Stimulated activated CD4-positive, alpha-beta T cell treated with anti-CD3 and anti-CD28 coated beads, Interleukin-12 subunit alpha, Interleukin-12 subunit beta, amount 100 ng/mL, for 4 hours (primary cell): ENCODE results near the gene SMARCC1.
"Not testable (repeated sequence)": the region's sequence is repeated elsewhere in the genome, so short reads cannot be mapped to it uniquely, and the experiment has no call there.

Source experiments
- DNase-seq: peaks from one replicate; pipeline ENCODE4 v3.0.0-alpha.2; 2020

The SMARCC1 gene

DNA sequence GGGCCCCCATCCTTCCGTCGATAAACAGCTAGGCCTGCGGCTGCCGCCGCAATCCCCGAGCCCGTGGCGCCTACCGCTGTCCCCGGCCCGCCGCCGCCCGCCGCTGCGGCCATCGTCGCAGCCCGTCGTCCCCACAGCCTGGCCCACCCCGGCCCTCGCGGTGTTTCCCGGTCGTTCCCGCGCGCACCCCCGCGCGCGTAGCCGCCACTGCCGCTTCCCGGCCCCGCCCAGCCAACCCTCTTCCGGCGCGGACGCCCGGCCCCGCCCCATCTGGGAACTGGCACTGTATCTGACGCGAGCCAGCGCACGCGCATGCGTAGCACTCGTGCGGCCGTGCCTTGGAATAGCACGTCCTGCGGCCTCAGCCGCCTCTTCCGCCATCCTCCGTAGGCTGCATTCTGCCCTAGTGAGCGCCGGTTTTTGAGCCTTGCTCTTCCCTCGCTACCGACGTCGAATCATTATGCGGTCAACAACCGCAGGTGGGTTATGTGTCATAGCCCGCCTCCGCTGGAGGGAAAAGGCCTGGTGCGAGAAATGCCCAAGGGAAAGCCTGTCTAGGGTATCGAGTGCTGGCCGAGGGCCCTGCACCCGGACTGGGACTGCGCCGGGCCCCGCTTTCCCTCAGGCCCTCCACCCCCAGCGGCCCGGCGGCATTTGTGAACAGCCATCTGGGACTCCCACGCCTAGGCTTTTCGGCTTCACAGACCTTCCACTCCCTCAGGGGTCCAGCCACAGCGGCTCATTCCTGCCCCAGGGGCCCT lies at the start of gene SMARCC1:
TSS of gene SMARCC1 (minus strand) at position 209 of the 761 bp plus-strand sequence. CDS start at position 113, 96 bp downstream.
- DNase-seq = peak; percentile 96

DNA sequence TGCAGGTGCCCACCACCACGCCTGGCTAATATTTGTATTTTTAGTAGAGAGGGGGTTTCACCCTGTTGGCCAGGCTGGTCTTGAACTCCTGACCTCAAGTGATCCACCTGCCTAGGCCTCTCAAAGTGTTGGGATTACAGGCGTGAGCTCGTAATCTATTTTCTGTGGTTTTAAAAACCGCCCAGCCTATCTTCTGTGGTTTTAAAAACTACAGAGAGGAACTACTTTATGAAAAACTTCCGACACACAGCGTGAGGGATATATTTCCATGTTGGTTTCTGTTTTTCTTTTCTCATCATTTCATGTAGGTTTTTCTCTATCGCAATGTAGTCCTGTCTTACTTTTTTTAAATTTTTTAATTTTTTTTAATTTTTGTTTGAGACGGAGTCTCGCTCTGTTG lies 47.8 kb upstream of the SMARCC1 start:
- DNase-seq = not testable (repeated sequence)

DNA sequence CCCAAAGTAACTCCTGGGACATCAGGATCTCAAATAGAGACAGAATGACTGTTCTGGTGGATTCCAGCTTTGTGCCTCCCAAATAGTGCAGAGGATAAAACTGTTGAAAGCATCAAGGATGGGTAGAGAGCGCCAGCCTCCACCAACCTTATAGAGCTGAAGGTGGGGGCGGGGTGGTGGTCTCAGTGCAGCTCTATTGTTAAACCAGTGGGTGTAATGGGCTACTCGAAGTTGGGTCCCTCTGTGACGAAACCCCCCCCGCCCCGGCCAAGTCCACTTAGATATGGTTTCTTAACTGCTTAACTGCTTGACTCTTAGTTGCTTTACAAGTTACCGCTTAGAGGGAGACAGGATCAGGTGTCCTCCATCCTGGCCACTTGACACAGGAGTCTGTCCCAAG lies 43.9 kb upstream of the SMARCC1 start:
- no peak for DNase-seq

DNA sequence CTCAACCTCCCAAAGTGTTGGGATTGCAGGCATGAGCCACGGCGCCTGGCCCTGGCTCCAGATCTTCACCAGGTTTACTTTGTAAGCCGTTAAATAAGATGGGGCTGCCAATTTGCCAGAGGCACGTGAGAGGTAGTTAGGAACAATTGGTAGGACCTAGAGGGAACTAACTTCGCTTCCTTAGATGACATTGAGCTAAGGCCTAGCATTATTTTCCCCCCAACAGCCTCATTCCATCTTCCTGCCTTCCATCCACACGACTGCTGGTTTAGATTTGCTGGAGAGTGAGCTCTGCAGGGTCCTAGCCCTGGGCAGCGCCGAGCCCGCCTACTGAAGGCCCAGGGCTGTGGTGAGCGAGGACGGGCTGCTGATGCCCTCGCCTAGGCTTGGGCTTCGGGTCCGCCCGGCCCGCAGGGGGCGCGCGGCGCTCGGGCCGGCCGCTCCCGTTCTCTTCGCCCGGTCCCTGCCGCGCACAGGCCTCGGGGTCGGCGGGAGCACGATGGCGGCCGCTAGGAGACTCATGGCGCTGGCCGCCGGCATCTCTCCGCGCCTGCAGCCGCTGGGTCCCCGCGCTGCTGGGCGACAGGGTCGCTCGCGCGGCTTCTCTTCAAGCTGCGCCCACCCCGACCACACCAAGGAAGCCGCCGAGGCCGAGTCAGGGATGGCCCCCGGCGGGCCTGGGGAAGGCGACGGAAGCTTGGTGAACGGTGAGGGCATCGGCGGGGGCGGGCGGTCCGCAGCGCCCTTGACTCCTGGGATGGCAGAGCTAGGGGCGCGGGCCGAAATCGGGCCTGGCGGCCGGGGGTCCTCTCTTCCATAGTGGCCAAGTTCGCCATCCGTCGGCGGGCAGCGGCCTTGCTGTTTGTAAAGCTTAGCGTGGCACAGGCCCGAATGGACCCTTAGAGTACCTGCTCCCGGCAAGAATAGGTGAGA lies 43.1 kb upstream of the SMARCC1 start:
- peak; percentile 74 for DNase-seq

DNA sequence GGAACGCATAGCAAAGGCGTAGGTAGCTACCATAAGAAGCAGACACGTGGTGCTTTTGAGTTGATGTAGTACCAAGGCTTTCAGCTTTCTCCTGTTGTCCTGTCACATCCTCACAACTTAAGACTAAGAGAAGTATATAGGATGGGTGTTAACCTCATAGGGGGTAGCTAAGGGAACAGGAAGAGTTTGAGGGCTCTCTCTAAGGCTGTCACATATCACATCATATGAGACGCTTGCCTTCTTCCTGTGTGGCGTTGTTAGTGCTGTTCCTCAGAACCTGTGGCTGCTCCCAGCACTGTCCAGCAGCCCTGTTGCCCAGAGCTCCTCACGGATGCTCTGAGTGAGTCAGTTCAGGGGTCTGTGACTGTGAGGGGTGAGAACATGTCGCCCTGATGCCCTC lies 35.9 kb upstream of the SMARCC1 start:
- no peak for DNase-seq

DNA sequence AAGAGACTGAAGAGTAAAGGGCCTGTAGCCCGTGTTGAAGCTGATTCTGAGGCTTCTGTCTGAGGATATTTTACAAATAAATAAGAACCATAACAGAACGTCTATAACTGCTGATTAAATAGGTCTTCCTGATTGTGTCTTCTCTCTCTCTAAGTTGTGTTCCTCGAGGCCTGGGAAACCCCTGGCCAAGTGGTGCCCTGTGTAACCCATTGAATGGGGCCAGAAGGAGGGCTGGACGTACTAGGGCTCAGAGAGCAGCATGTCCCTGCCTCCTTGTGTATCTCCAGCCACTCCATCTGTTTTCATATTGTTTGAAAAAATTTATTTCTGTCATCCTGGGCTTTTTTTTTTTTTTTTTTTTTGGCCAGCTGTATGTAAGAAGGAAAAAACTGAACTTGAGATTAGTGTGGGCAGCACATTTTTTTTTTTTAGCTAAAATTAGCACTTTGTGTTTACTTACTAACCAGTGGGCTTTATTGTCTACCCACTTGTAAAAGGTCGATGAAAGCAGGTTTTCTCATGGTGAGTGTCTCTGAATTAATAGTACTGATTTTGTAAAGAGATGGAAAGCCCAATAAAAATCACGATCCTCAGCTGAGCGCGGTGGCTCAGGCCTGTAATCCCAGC lies 32.0 kb upstream of the SMARCC1 start:
- DNase-seq = no peak

DNA sequence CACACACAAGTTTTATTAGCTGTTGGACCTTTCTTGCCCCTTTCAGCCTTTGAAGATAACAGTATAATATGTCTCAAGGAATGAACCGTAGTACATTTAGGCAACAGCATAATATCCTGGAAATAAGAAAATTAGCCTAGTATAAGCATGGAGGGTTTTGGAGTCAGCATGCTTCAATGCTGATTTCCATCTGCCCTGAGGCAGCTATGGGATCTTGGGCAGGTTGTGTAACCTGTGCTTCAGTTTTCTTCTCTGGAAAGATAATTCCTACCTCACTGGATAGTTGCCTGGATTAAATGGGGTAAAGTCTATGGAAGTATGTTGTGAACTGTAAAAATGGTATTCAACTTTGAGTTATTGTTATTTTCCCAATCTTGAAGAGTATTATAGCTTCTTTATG lies 22.9 kb upstream of the SMARCC1 start:
- DNase-seq = no peak

DNA sequence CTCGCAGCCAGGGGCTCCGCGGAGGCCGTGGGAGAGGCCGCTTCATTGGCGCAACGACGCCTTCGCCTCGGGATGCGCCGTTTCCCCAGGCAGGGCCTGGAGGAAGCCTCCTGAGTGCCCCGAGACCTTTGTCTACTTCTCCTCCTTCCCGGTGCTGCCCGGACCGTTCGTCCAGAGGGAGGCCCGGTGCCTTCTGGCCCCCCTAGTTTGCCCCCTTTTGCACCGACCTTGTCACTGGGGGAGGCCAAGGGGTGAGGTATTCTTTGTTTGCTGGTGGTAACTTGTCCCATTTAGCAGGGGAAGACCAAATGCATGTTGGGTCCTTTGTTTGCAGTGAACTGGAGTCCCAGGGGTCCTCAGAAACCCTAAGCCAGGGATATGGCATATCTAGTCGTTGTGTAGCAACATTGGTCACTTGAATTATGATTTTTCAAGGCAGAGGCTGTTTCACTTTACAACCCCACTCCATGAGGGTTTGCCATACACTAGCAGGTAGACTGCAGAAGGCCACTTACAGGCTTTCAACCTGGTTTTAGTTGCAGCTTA lies 21.9 kb upstream of the SMARCC1 start:
- no peak for DNase-seq

DNA sequence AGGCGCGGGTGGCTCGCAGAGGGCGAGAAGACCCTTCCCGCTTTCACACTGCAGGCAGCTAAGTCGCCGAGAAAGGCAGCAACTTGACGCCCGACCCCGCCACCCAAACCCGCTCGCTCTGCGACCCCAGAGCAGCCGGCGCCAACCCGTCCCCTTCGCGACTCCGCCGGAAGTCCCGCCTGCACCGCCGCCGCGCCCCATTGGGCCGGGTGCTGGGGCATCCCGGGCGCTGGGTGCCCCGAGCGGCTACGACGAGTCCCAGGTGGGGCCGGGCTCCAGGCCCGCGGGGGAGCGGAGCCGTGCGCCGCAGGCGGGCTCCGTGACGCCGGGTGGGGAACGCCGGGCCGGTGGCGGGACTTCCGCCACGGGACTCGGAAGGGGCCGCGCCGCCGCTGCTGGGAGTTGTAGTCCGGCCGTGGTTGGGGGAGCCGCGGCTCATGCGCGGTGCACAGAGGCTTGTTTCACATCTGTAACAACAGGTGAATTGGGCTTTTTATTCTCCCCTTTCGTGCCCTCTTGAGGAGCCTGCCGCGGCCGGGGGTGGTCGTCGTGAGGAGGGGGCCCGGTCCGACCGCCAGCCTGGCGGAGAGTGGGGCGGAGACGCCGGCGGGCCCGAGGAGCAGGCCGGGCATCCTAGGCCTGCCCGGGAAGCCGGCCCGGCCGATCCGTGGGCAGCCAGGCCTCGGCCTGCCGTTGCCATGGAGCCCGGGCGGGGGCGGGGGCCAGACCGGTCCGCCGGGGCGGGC lies 21.2 kb upstream of the SMARCC1 start, which contains the start of gene DHX30:
TSS of gene DHX30 (plus strand) at position 405 of the 746 bp plus-strand sequence. CDS start 7,546 bp downstream, outside the sequence.
- DNase-seq = peak; percentile 85

DNA sequence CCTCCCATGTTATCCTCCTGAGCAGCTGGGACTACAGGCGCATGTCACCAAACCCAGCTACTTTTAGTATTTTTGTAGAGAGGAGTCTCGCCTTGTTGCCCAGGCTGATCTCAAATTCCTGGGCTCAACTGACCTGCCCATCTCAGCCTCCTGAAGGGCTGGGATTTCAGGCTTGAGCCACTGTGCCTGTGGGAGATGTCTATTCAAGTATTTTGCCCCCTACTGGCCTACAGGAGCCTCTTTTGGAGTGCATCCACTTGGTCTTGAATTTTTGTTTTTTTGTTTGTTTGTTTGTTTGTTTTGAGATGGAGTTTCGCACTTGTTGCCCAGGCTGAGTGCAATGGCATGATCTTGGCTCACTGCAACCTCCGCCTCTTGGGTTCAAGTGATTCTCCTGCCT lies 18.0 kb upstream of the SMARCC1 start:
- no peak for DNase-seq

DNA sequence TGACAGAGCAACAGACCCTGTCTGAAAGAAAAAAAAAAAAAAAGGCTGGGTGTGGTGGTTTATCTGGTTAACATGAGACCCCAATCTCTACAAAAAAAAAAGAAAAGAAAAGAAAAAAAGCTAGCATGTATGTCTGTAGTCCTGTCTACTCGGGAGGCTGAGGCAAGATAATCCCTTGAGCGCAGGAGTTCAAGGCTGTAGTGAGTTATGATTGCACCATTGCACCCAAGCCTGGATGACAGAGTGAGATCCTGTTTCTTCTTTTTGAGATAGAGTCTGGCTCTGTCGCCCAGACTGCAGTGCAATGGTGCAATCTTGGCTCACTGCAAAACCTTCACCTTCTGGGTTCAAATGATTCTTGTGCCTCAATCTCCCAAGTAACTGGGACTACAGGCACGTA lies 12.9 kb upstream of the SMARCC1 start:
- no peak for DNase-seq

DNA sequence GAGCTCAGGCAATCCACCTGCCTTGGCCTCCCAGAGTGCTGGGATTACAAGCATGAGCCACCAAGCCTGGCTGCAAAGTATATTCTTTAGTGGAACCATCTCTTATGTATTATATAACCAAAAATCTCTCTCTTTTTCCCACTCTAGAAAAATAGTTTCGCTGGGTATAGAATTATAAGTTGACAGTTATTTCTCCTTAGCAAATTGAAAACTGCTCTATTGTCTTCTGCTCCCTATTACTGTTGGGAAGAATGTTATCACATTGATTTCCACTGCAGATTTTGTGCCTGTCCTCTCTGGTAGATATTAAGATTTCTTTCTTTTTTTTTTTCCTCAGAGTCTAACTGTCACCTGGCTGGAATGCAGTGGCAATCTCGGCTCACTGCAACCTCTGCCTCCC lies 11.0 kb upstream of the SMARCC1 start:
- no peak for DNase-seq

DNA sequence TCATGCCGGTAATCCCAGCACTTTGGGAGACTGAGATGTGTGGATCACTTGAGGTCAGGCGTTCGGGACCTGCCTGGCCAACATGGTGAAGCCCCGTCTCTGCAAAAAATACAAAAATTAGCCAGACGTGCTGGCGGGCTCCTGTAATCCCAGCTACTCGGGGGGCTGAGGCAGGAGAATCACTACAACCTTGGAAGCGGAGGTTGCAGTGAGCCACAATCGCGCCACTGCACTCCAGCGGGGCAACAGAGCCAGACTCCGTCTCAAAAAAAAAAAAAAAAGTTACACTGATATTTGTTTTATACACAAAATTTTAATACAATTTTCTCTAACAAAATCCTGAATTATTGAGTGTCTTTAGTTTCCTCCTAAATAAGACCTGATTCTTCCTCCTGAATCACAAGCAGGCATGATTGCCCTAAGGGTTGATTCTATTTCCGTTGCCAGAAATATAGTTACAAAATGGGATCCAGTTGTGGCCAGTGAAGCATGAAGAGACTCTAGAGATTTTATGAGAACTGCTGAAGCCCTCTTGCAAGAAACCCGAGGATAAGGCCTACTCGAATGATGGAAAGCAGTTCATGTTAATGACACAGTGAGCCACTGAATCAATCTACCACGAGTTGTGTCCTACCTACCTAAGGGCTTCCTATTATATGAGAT lies 9.6 kb upstream of the SMARCC1 start:
- no peak for DNase-seq

DNA sequence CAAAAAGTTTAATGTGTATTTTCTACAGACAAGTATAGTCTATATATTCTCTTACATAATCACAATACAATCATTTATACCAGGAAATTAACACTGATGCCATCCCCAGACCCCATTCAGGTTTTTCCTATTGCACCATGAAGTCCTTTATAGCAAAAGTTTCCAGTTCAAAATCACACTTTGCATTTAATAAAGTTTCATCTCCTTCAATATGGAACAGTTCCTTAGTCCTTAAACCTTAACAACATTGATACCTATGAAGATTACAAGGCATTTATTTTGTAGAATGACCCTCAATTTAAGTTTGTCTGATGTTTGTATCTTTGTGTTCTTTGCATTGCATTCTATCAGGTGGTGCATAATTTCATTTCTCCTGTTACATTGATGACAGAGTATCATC lies 2.0 kb upstream of the SMARCC1 start:
- no peak for DNase-seq

DNA sequence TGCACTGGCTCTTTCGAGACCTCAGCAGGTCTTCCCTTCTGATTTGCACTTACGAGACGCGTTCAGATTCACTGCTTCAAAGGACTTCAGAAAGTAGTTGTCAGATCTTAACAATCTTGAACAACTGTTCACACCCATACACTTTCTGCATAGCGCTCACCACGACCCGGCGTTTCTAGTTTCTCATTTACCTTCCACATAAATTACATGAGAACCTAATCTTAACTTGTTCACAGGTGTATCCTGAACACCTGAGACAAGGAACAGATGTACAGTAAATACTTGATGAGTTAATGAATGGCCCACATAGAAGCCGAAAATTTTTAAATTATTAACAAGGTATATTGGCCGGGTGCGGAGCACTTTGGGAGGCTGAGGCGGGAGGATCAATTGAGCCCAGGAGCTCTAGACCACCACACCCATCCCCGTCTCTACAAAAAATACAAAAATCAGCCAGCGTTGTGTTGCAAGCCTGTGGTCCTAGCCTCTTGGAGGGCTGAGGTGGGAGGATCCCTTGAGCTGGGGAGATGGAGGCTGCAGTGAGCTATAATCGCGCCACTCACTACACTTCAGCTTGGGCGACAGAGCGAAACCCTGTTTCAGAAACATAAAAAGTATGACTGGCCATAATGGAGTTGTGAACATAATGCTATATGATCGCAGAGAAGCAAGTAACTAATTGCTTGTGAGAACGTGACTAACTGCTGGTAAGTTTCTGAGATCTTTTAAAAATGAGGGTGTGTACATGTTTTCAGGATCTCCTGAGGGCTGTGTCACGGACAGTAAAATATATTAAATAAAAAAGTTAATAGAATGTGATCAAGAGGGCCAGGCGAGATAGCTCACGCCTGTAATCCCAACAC lies 984 bp upstream of the SMARCC1 start:
- DNase-seq = no peak

DNA sequence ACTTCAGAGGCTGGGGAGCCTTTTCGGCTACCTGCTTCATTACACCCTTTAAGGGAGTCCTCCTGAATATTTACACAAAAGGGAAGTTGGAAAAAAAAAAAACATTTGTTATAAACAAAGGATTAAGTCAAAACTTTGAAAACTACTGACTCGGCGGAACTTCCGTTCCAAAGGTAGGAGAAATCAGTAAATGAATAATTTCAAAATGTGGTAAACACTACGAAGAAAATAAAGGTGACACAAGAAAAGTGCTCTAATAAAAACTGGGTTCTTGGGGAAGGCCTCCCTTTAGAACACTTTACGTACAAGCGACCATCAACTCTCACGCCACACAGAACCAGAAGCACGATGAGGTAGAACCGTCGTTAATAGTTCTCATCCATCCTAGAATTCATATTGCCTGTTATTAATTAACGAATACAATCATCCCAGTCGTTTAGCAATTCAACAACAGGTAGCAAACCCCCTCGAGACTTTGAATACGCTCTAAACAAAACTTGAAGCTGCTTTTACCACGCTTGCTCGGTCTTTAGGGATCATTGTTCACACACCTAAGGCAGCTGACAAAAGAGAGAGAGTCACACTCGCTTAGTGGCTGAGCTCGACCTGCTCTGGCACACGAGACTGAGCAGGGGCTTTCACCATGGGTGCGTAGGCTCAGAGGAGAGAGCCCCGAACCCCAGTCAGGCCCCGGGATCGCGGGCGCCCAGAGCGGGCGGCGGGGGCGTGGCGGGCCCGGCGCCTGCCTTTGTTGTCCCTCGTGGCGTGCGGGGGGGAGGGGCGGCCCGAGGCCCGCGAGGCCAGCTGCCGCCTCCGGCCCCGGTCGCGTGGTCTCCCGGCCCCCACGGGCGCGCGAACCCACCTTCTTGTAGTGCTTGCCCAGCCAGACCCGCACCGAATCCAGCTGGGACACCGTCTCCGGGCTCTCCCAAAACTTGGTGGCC lies 680 bp downstream of the SMARCC1 start:
- peak; percentile 67 for DNase-seq

DNA sequence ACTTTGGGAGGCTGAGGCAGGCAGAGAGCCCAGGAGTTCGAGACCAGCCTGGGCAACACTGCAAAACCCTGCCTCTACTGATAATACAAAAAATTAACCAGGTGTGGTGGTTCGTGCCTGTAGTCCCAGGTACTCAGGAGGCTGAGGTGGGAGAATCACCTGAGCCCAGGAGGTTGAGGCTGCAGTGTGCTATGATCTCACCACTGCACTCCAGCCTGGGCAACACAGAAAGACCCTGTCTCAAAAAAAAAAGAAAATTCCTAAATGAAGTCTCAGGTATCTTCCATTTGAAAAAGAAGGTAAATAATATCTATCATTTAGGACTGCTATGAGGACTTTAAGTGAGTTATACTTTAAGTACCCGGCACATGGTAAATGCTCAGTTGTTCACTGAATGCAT lies 2.9 kb downstream of the SMARCC1 start:
- no peak for DNase-seq

DNA sequence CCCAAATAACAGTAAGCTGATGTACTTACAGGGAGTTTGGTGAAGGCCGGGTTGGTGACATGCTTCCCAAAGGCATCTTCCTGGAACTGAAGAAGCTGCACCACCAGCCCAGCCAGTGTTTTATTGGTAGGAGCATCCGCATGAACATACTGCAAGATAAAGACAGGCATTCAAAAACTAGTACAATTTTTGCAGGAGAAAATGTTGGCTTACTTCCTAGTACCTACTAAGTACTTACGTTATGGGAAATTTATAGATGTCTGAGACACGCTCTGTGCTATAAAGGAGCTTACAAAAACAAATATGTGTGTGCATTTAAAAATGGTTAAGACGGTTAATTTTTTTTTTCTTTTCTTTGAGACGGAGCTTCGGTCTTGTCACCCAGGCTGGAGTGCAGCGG lies 8.9 kb downstream of the SMARCC1 start:
- no peak for DNase-seq

DNA sequence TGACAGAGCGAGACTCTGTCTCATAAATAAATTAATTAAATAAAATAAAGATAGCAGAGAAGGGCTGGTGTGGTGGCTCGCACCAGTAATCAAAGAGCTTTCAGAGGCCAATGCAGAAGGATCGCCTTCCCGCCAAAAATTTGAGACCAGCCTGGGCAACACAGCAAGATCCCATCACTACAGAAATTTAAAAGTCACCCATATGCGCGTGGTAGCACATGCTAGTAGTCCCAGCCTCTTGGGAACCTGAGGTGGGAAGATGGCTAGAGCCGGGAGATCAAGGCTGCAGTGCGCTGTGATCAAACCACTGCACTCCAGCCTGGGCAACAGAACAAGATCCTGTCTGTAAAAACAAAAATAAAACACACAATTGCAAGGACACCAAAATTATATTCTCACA lies 9.6 kb downstream of the SMARCC1 start:
- DNase-seq = no peak

DNA sequence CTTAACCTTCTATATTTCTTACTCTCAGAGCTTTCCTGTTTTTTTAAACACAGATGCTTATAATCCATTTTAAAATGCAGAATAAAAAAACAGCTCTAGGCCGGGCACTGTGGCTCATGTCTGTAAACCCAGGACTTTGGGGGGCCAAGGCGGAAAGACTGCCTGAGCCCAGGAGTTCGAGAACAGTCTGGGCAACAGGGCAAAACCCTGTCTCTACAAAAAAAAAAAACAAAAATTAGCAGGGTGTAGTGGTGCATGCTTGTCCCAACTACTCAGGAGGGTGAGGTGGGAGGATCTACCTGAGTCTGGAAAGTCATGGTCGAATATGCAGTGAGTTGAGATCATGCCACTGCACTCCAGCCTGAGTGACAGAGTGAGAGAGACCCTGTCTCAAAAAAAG lies 15.5 kb downstream of the SMARCC1 start:
- DNase-seq = no peak
